Stimulated activated CD4-positive, alpha-beta T cell treated with anti-CD3 and anti-CD28 coated beads, TNF-alpha, amount 100 ng/mL, for 1 hour (primary cell): Measurements from ENCODE around the gene TRAF3IP1.
"Not testable (repeated sequence)": the region's sequence is repeated elsewhere in the genome, so short reads cannot be mapped to it uniquely, and the experiment has no call there.

Experiments
- DNase-seq, 3 donors: peaks; one replicate each; pipeline ENCODE4 v3.0.0-alpha.2; 2020; ENCODE audit warnings: low read depth in 3 of 3, low spot score in 1 of 3

Gene TRAF3IP1

GRCh38 chr2:238306672-238306998 is 13.7 kb upstream of the TRAF3IP1 start:
- no peak for DNase-seq

GRCh38 chr2:238308177-238308576 is 12.1 kb upstream of the TRAF3IP1 start:
- DNase-seq, result no peak

- DNase-seq, result not testable (repeated sequence)
Measured at GRCh38 chr2:238310721-238311120, 9.6 kb upstream of the TRAF3IP1 start.

- DNase-seq, result no peak
Measured at GRCh38 chr2:238313289-238313990, 6.9 kb upstream of the TRAF3IP1 start.

- no peak for DNase-seq
Measured at GRCh38 chr2:238313991-238314350, 6.3 kb upstream of the TRAF3IP1 start.

- DNase-seq, result no peak
Measured at GRCh38 chr2:238314576-238314975, 5.7 kb upstream of the TRAF3IP1 start.

- no peak for DNase-seq
Measured at GRCh38 chr2:238315031-238315595, 5.2 kb upstream of the TRAF3IP1 start.

GRCh38 chr2:238320648-238321281 is 447 bp downstream of the TRAF3IP1 start:
- no peak for DNase-seq

GRCh38 chr2:238321467-238321866 is 1.1 kb downstream of the TRAF3IP1 start:
- no peak for DNase-seq

GRCh38 chr2:238322001-238322411 is 1.7 kb downstream of the TRAF3IP1 start:
- no peak for DNase-seq

GRCh38 chr2:238324248-238324647 is 3.9 kb downstream of the TRAF3IP1 start:
- not testable (repeated sequence) for DNase-seq

- DNase-seq, result no peak
Measured at GRCh38 chr2:238325694-238326093, 5.4 kb downstream of the TRAF3IP1 start.

GRCh38 chr2:238326801-238327365 is 6.6 kb downstream of the TRAF3IP1 start:
- no peak for DNase-seq

- DNase-seq, result no peak
Measured at GRCh38 chr2:238327751-238328150, 7.4 kb downstream of the TRAF3IP1 start.

- DNase-seq, result no peak
Measured at GRCh38 chr2:238330391-238330790, 10.1 kb downstream of the TRAF3IP1 start.

GRCh38 chr2:238331916-238332315 is 11.6 kb downstream of the TRAF3IP1 start:
- DNase-seq, result no peak

- DNase-seq, result no peak
Measured at GRCh38 chr2:238334885-238335284, 14.6 kb downstream of the TRAF3IP1 start.

- not testable (repeated sequence) for DNase-seq
Measured at GRCh38 chr2:238335591-238335990, 15.3 kb downstream of the TRAF3IP1 start.

GRCh38 chr2:238336151-238336550 is 15.8 kb downstream of the TRAF3IP1 start:
- no peak for DNase-seq

- no peak for DNase-seq
Measured at GRCh38 chr2:238336793-238337444, 16.6 kb downstream of the TRAF3IP1 start.

GRCh38 chr2:238337846-238338245 is 17.5 kb downstream of the TRAF3IP1 start:
- no peak for DNase-seq
